MM.1S (cell line): ENCODE measurements around the gene GMCL2.

Source experiments
- DNase-seq: peaks from one replicate; pipeline ENCODE4 v3.0.0-alpha.2; 2015
- H2AFZ ChIP-seq: fragments of 300-600 bp; sonication (generic); 2 replicates; pipeline ENCODE4 v1.6.0; 2016; ENCODE audit warnings: antibody characterized with exemption, low read length
- H3F3A ChIP-seq: fragments of 300-600 bp; sonication (generic); 2 replicates; pipeline ENCODE4 v1.6.1; 2016; ENCODE audit warnings: mild to moderate bottlenecking, antibody characterized with exemption, low read length, moderate library complexity, mixed read lengths; ENCODE audit not compliant: insufficient read depth
- H3K27ac ChIP-seq: fragments of 300-600 bp; sonication (generic); 2 replicates; pipeline ENCODE4 v1.5.1; 2016; ENCODE audit warnings: mild to moderate bottlenecking, low read length
- H3K27me3 ChIP-seq: fragments of 300-600 bp; sonication (generic); replicated peaks from 2 replicates; pipeline ENCODE4 v1.6.0; 2016; ENCODE audit warnings: low read length; ENCODE audit not compliant: insufficient read depth
- H3K36me3 ChIP-seq: fragments of 300-600 bp; sonication (generic); replicated peaks from 2 replicates; pipeline ENCODE4 v1.6.1; 2016; ENCODE audit warnings: mild to moderate bottlenecking, low read length, mixed read lengths; ENCODE audit not compliant: insufficient read depth
- H3K4me1 ChIP-seq: fragments of 300-600 bp; sonication (generic); 2 replicates; pipeline ENCODE4 v1.6.1; 2016; ENCODE audit warnings: low read length, mixed read lengths
- H3K4me2 ChIP-seq: fragments of 300-600 bp; sonication (generic); 2 replicates; pipeline ENCODE4 v1.6.0; 2016; ENCODE audit warnings: low read depth, low read length
- H3K4me3 ChIP-seq: fragments of 300-600 bp; sonication (generic); 2 replicates; pipeline ENCODE4 v1.5.1; 2016; ENCODE audit warnings: low read length, mixed read lengths
- H3K79me2 ChIP-seq: fragments of 300-600 bp; sonication (generic); 2 replicates; pipeline ENCODE4 v1.6.1; 2016; ENCODE audit warnings: mixed run types, low read length, mixed read lengths
- H3K9ac ChIP-seq: fragments of 300-600 bp; sonication (generic); 2 replicates; pipeline ENCODE4 v1.6.1; 2016; ENCODE audit warnings: low read length, mixed read lengths
- H3K9me2 ChIP-seq: fragments of 300-600 bp; sonication (generic); replicated peaks from 2 replicates; pipeline ENCODE4 v1.6.1; 2016; ENCODE audit warnings: mild to moderate bottlenecking, low read length, mixed read lengths; ENCODE audit not compliant: insufficient read depth
- H3K9me3 ChIP-seq: fragments of 300-600 bp; sonication (generic); replicated peaks from 2 replicates; pipeline ENCODE4 v1.6.1; 2016; ENCODE audit warnings: mild to moderate bottlenecking, low read length, mixed read lengths; ENCODE audit not compliant: insufficient read depth
- H4K20me1 ChIP-seq: fragments of 300-600 bp; sonication (generic); 2 replicates; pipeline ENCODE4 v1.6.1; 2016; ENCODE audit warnings: mild to moderate bottlenecking, low read length, moderate library complexity, mixed read lengths; ENCODE audit not compliant: insufficient read depth
- CTCF ChIP-seq: fragments of 300-600 bp; sonication (generic); IDR thresholded peaks from 2 replicates; pipeline ENCODE4 v1.5.1; 2016; ENCODE audit warnings: antibody characterized with exemption, low read length, mixed read lengths
- EZH2 ChIP-seq: fragments of 300-600 bp; sonication (generic); optimal IDR thresholded peaks from 2 replicates; pipeline ENCODE3; 2017; ENCODE audit warnings: low read depth, mild to moderate bottlenecking, antibody characterized with exemption, low read length, mixed read lengths
- EZH2phosphoT487 ChIP-seq: fragments of 300-600 bp; sonication (generic); IDR thresholded peaks from 2 replicates; pipeline ENCODE4 v1.6.1; 2018; ENCODE audit warnings: antibody characterized with exemption, low read length

The GMCL2 gene

GRCh38 chr5:178136990-178137389, 50.2 kb downstream of the GMCL2 start:
- no peaks in the 10 kb centered on the region; the same call in 1 of the 2 replicates for H3K36me3 ChIP-seq
- no peak for DNase-seq
- TF ChIP-seq CTCF (no peak), EZH2 (no peak), EZH2phosphoT487 (no peak)

More at GRCh38 chr5:178136990-178137389, 50.2 kb downstream of the GMCL2 start:
- Histone ChIP-seq H3K79me2 (peaks cover 40% of the 10 kb centered on the region), H3K27me3 (no peaks in the 10 kb centered on the region), H3K9me2 (no peaks in the 10 kb centered on the region), H3K27ac (no peak overlapping the region), H4K20me1 (no peaks in the 10 kb centered on the region), H3K4me3 (no peak overlapping the region), H3F3A (no peaks in the 10 kb centered on the region), H3K9ac (no peak overlapping the region), H3K4me2 (no peak overlapping the region), H3K9me3 (no peaks in the 10 kb centered on the region), H2AFZ (no peak overlapping the region), H3K4me1 (no peaks in the 10 kb centered on the region)
